SKM-1 treated with dmso at 0.1 percent for 144 hours (cell line): ENCODE measurements around the gene GALNT1.
A peak's percentile ranks its signal among the peaks of the same experiment; 100 is the strongest.

Experiments
- DNase-seq: peaks from one replicate; lab custom pipeline; 2025; ENCODE audit not compliant: unreplicated experiment; lab: John Stamatoyannopoulos, UW

Gene GALNT1

GRCh38 chr18:35749701-35750100, 168.2 kb downstream of the GALNT1 start:
- DNase-seq: no peak

- DNase-seq: no peak
These were observed 169.4 kb downstream of the GALNT1 start for GRCh38 chr18:35750929-35751328.

GRCh38 chr18:35753306-35753910, 171.9 kb downstream of the GALNT1 start:
- DNase-seq: no peak

- no peak for DNase-seq
These were observed 172.9 kb downstream of the GALNT1 start for GRCh38 chr18:35754464-35754863.

- DNase-seq: no peak
These were observed 173.8 kb downstream of the GALNT1 start for GRCh38 chr18:35755369-35755768.

GRCh38 chr18:35756506-35757117, 175.1 kb downstream of the GALNT1 start:
- peak; percentile 48 for DNase-seq
